ENCODE data around the gene RALGPS1. TPM values are rescaled to one million over a fixed set of nuclear protein-coding genes. Genes with fewer than 3 reads are reported as not detected.

RALGPS1 gene
- total RNA-seq, 4 donors from 2014 or later: 4.6 to 11.9 (median 10.0) TPM

GRCh38 chr9:127124111-127124531 is 209.5 kb downstream of the RALGPS1 start:
- no peak overlapping the region for H3K4me3 ChIP-seq
- no peaks in the 10 kb centered on the region for H3K9me3 ChIP-seq
- H3K4me1 ChIP-seq: peaks cover 34 to 77% (median 75%) of the 10 kb centered on the region in 4 donors
- WGBS: 96% methylated on average over 5 of the region's 7 CpGs
- H3K36me3 ChIP-seq: peaks cover 0 to 7% (median 2%) of the 10 kb centered on the region in 4 donors
- no peak for TF ChIP-seq CTCF (IDR thresholded peaks at IDR 0.05)
- no peak for TF ChIP-seq POLR2A (IDR thresholded peaks at IDR 0.05; ENCODE audit: low read depth)
- TF ChIP-seq POLR2AphosphoS5 (IDR thresholded peaks at IDR 0.05): no peak
- TF ChIP-seq EP300 (IDR thresholded peaks at IDR 0.05): no peak
- H3K27ac ChIP-seq (replicated peaks in 1 of 4): peak overlapping the region; percentile 91 to 96 (median 94)
- H3K27me3 ChIP-seq: no peaks in the 10 kb centered on the region
- no peak for DNase-seq (ENCODE audit: extremely low spot score)
- intact Hi-C loops (cut with DNase I): loop anchor here (5.0 kb wide), 1 partner anchor 63 kb away; no protein-coding TSS in a partner anchor

- peak overlapping the region; percentile 91 to 96 (median 94) for H3K27ac ChIP-seq (replicated peaks in 1 of 4)
- intact Hi-C loops (cut with DNase I): loop anchor here (5.0 kb wide), 1 partner anchor 63 kb away; no protein-coding TSS in a partner anchor
- DNase-seq (ENCODE audit: extremely low spot score): no peak
These were observed 210.2 kb downstream of the RALGPS1 start for GRCh38 chr9:127124792-127125191.

GRCh38 chr9:127126971-127127370 is 212.4 kb downstream of the RALGPS1 start:
- no peak overlapping the region for H3K4me3 ChIP-seq
- WGBS: 71% methylated on average over 1 of the region's 1 CpG
- peaks cover 45 to 74% (median 68%) of the 10 kb centered on the region in 4 donors for H3K4me1 ChIP-seq
- TF ChIP-seq POLR2A (IDR thresholded peaks at IDR 0.05; ENCODE audit: low read depth) (no peak), CTCF (IDR thresholded peaks at IDR 0.05) (no peak), POLR2AphosphoS5 (IDR thresholded peaks at IDR 0.05) (no peak), EP300 (IDR thresholded peaks at IDR 0.05) (no peak)
- no peak for DNase-seq (ENCODE audit: extremely low spot score)
- no peaks in the 10 kb centered on the region for H3K27me3 ChIP-seq
- intact Hi-C loops (cut with DNase I): no loop called here
- H3K27ac ChIP-seq (replicated peaks in 1 of 4): peak overlapping the region; percentile 54 to 68 (median 63)
- no peaks in the 10 kb centered on the region for H3K36me3 ChIP-seq
- no peaks in the 10 kb centered on the region for H3K9me3 ChIP-seq

More at GRCh38 chr9:127124792-127125191, 210.2 kb downstream of the RALGPS1 start:
- Histone ChIP-seq H3K9me3 (no peaks in the 10 kb centered on the region), H3K4me1 (peaks cover 37 to 77% (median 76%) of the 10 kb centered on the region in 4 donors), H3K4me3 (no peak overlapping the region), H3K36me3 (peaks cover 0 to under 1% (median 0%) of the 10 kb centered on the region in 4 donors), H3K27me3 (no peaks in the 10 kb centered on the region)
- TF ChIP-seq CTCF (IDR thresholded peaks at IDR 0.05) (no peak), POLR2AphosphoS5 (IDR thresholded peaks at IDR 0.05) (no peak), POLR2A (IDR thresholded peaks at IDR 0.05; ENCODE audit: low read depth) (no peak), EP300 (IDR thresholded peaks at IDR 0.05) (no peak)
- WGBS: 91% methylated on average over 2 of the region's 2 CpGs

- H3K9me3 ChIP-seq: no peaks in the 10 kb centered on the region
- peaks cover 47 to 74% (median 68%) of the 10 kb centered on the region in 4 donors for H3K4me1 ChIP-seq
- peak overlapping the region; percentile 40 to 65 (median 58) for H3K27ac ChIP-seq (replicated peaks in 1 of 4)
- DNase-seq (ENCODE audit: extremely low spot score): no peak
- H3K4me3 ChIP-seq: no peak overlapping the region
- 64% methylated on average over 8 of the region's 9 CpGs for WGBS
- intact Hi-C loops (cut with DNase I): no loop called here
- H3K36me3 ChIP-seq: no peaks in the 10 kb centered on the region
- H3K27me3 ChIP-seq: no peaks in the 10 kb centered on the region
- TF ChIP-seq POLR2AphosphoS5 (IDR thresholded peaks at IDR 0.05) (peak; percentile 17 to 86), POLR2A (IDR thresholded peaks at IDR 0.05; ENCODE audit: low read depth) (no peak)
These were observed 213.9 kb downstream of the RALGPS1 start for GRCh38 chr9:127128341-127129072.

- Histone ChIP-seq H3K27ac (replicated peaks in 1 of 4) (peak overlapping the region; percentile 40 to 65 (median 58)), H3K4me3 (no peak overlapping the region), H3K4me1 (peaks cover 51 to 74% (median 70%) of the 10 kb centered on the region in 4 donors), H3K9me3 (no peaks in the 10 kb centered on the region), H3K36me3 (no peaks in the 10 kb centered on the region), H3K27me3 (no peaks in the 10 kb centered on the region)
- DNase-seq (ENCODE audit: extremely low spot score): no peak
- TF ChIP-seq EP300 (IDR thresholded peaks at IDR 0.05) (no peak), CTCF (IDR thresholded peaks at IDR 0.05) (no peak), POLR2AphosphoS5 (IDR thresholded peaks at IDR 0.05) (no peak), POLR2A (IDR thresholded peaks at IDR 0.05; ENCODE audit: low read depth) (no peak)
- WGBS: 89% methylated on average over 4 of the region's 5 CpGs
- intact Hi-C loops (cut with DNase I): no loop called here
These were observed 214.6 kb downstream of the RALGPS1 start for GRCh38 chr9:127129073-127129717.
